ENCODE measurements around the gene SMIM8. TPM values are rescaled to one million over a fixed set of nuclear protein-coding genes. Genes with fewer than 3 reads are reported as not detected.

SMIM8 gene
- total RNA-seq, 2 experiments from 2014 or later, result 5.4 TPM

DNA sequence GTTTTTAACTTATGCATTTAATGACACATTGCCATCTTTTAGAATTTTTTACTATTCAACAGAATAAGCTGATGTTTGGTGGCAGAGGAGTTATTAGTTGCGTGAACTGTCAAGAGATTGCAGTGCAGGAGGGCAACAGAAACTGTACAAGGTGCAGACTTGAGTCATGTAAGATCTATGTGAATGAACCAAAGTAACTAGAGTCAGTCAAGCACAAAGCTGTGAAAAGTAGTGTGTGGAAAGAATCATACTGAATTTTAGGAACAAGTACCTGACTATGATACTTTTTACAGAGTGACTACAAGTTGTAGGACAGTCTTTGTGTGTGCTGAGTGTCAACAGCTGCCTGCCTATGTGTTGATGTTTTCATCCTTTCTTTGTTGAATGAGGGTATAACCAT lies 19.5 kb downstream of the SMIM8 start:
- TF ChIP-seq, protein P1, sequence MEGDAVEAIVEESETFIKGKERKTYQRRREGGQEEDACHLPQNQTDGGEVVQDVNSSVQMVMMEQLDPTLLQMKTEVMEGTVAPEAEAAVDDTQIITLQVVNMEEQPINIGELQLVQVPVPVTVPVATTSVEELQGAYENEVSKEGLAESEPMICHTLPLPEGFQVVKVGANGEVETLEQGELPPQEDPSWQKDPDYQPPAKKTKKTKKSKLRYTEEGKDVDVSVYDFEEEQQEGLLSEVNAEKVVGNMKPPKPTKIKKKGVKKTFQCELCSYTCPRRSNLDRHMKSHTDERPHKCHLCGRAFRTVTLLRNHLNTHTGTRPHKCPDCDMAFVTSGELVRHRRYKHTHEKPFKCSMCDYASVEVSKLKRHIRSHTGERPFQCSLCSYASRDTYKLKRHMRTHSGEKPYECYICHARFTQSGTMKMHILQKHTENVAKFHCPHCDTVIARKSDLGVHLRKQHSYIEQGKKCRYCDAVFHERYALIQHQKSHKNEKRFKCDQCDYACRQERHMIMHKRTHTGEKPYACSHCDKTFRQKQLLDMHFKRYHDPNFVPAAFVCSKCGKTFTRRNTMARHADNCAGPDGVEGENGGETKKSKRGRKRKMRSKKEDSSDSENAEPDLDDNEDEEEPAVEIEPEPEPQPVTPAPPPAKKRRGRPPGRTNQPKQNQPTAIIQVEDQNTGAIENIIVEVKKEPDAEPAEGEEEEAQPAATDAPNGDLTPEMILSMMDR (IDR thresholded peaks at IDR 0.05), result no peak

DNA sequence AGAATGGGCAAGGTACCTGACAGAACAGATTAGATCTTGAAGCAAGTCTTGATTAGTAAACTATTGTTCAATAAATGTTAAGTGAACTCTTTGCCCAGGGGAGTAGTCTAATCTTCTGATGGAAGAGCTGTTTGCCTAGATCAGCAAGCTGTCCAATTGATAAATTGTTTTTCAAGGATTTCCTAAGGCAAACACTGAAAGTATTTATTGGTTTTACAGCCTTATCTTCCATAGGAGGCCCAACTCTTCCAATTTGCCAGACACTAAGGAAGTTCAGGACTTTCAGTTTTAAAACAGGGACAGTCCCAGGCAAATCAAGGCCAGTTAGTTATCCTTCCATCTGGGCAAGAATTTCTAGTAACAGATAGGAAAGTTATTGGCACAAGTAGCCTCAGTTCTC lies 20.4 kb downstream of the SMIM8 start:
- no peak overlapping the region for H3K4me3 Mint-ChIP-seq
- TF ChIP-seq, protein P1 (IDR thresholded peaks at IDR 0.05), result no peak
- H3K27me3 Mint-ChIP-seq, result no peaks in the 10 kb centered on the region
- H3K4me1 Mint-ChIP-seq (ENCODE audit: low read depth), result no peaks in the 10 kb centered on the region
- peaks cover 7% of the 10 kb centered on the region for H3K36me3 ChIP-seq (ENCODE audit: insufficient read depth, low read length)
- no peaks in the 10 kb centered on the region for H3K9me3 Mint-ChIP-seq
- H3K27ac Mint-ChIP-seq, result no peak overlapping the region
- no peak overlapping the region for H3K4me3 ChIP-seq (ENCODE audit: low read length)
- no peak overlapping the region for H3K27ac ChIP-seq (ENCODE audit: low read depth in 1 of 2, low read length in 2 of 2)
- H3K27me3 ChIP-seq (ENCODE audit: control insufficient read depth in 1 of 2, insufficient read depth in 2 of 2, low read length in 2 of 2), result no peaks in the 10 kb centered on the region
- no peaks in the 10 kb centered on the region for H3K9me3 ChIP-seq (ENCODE audit: control insufficient read depth in 1 of 2, insufficient read depth in 1 of 2, low read length in 2 of 2)
- ChIA-PET POLR2A (no interaction called here), CTCF (no interaction called here)
- H3K36me3 Mint-ChIP-seq (ENCODE audit: low read depth), result peaks cover 20% of the 10 kb centered on the region
- no peak for ATAC-seq (ENCODE audit: poor library complexity)
- intact Hi-C loops (cut with DNase I, micrococcal nuclease), result no loop called here
- DNase-seq, result no peak
- no peaks in the 10 kb centered on the region for H3K4me1 ChIP-seq (ENCODE audit: insufficient read depth, low read length)

More for the DNA sequence above, 19.5 kb downstream of the SMIM8 start:
- ChIA-PET CTCF (no interaction called here), POLR2A (no interaction called here)
- Mint-ChIP-seq H3K4me1 (ENCODE audit: low read depth) (no peaks in the 10 kb centered on the region), H3K4me3 (no peak overlapping the region), H3K9me3 (no peaks in the 10 kb centered on the region), H3K27ac (no peak overlapping the region), H3K36me3 (ENCODE audit: low read depth) (peaks cover 20% of the 10 kb centered on the region), H3K27me3 (no peaks in the 10 kb centered on the region)
- DNase-seq (no peak), ATAC-seq (ENCODE audit: poor library complexity) (no peak)
- no peaks in the 10 kb centered on the region for H3K4me1 ChIP-seq (ENCODE audit: insufficient read depth, low read length)
- H3K4me3 ChIP-seq (ENCODE audit: low read length), result no peak overlapping the region
- H3K9me3 ChIP-seq (ENCODE audit: control insufficient read depth in 1 of 2, insufficient read depth in 1 of 2, low read length in 2 of 2), result no peaks in the 10 kb centered on the region
- H3K36me3 ChIP-seq (ENCODE audit: insufficient read depth, low read length), result peaks cover 7% of the 10 kb centered on the region
- intact Hi-C loops (cut with DNase I, micrococcal nuclease), result no loop called here
- no peak overlapping the region for H3K27ac ChIP-seq (ENCODE audit: low read depth in 1 of 2, low read length in 2 of 2)
- no peaks in the 10 kb centered on the region for H3K27me3 ChIP-seq (ENCODE audit: control insufficient read depth in 1 of 2, insufficient read depth in 2 of 2, low read length in 2 of 2)

DNA sequence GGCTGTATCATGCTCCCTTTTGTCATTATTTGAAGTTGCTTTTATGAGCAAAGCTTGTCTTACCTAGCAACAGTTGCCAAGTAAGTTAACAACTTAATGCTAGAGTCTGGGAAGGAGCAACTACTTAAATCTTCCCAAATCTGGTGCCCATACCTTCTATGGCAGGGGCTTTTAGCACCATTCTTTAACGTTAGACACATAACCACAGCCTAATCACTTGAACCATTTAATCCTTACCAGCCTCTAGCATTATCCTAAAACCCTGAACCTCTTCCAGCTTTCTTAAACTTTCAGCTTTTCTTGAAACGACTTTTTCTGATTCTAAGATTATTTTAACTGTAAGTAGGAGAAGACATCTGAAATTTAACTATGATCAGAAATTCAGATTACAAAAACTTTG lies 22.3 kb downstream of the SMIM8 start, which contains the start of gene C6orf163:
Gene C6orf163, plus strand, starts transcription at position 83 of the 400 bp plus-strand sequence. Its CDS starts 287 bp downstream, at position 370.
- CTCF ChIA-PET, result no interaction called here
- peaks cover 11% of the 10 kb centered on the region for H3K36me3 Mint-ChIP-seq (ENCODE audit: low read depth)
- H3K27me3 ChIP-seq (ENCODE audit: control insufficient read depth in 1 of 2, insufficient read depth in 2 of 2, low read length in 2 of 2), result no peaks in the 10 kb centered on the region
- no peak within 1 kb of the TSS for H3K27ac ChIP-seq (ENCODE audit: low read depth in 1 of 2, low read length in 2 of 2)
- POLR2A ChIA-PET, result interaction anchor here (0.5 kb wide), 1 partner anchor 150 kb away, joined by 3 read pairs; no protein-coding TSS in a partner anchor
- H3K9me3 Mint-ChIP-seq, result no peaks in the 10 kb centered on the region
- no peak within 1 kb of the TSS for H3K27ac Mint-ChIP-seq
- no peak within 1 kb of the TSS for H3K4me3 Mint-ChIP-seq
- H3K4me1 ChIP-seq (ENCODE audit: insufficient read depth, low read length), result no peaks in the 10 kb centered on the region
- TF ChIP-seq, protein P1 (IDR thresholded peaks at IDR 0.05), result no peak
- ATAC-seq (ENCODE audit: poor library complexity) (no peak), DNase-seq (no peak)
- H3K4me1 Mint-ChIP-seq (ENCODE audit: low read depth), result no peaks in the 10 kb centered on the region
- H3K9me3 ChIP-seq (ENCODE audit: control insufficient read depth in 1 of 2, insufficient read depth in 1 of 2, low read length in 2 of 2), result no peaks in the 10 kb centered on the region
- intact Hi-C loops (cut with DNase I, micrococcal nuclease), result no loop called here
- peaks cover 7% of the 10 kb centered on the region for H3K36me3 ChIP-seq (ENCODE audit: insufficient read depth, low read length)
- H3K27me3 Mint-ChIP-seq, result no peaks in the 10 kb centered on the region
- H3K4me3 ChIP-seq (ENCODE audit: low read length), result no peak within 1 kb of the TSS

Data from CD4-positive, alpha-beta T cell (primary cell).